HepG2 (cell line): ENCODE results near the gene ENHO. TPM values are rescaled to one million over a fixed set of nuclear protein-coding genes. Genes with fewer than 3 reads are reported as not detected.

ENCODE experiments used
- ATAC-seq: fragments of 200-7000 bp; cut with Tn5 transposase; 3 replicates; pipeline ENCODE4 v1.9.1; 2020; ENCODE audit warnings: mild to moderate bottlenecking, moderate library complexity
- BruUV-seq: library from RNA; stranded (reverse); fragments of 400-500 nt; replicated peaks from 2 replicates; lab custom pipeline; 2021; lab: Mats Ljungman, UMichigan
- CTCF ChIA-PET: fragments of 300-600 bp; formaldehyde crosslinking; extraction: SDS; loops from one replicate; lab custom pipeline; 2021; ENCODE audit warnings: low total read pairs, inconsistent platforms, low intra/inter-chr PET ratio; lab: Yijun Ruan, JAX
- POLR2A ChIA-PET: fragments of 350-600 bp; sonication (Branson Sonifier 250); formaldehyde crosslinking; loops from one replicate; lab custom pipeline; 2020; ENCODE audit warnings: antibody characterized with exemption, inconsistent platforms; lab: Yijun Ruan, JAX
- DNase-seq: peaks from one replicate; pipeline ENCODE4 v3.0.0-alpha.2; 2015; ENCODE audit warnings: low spot score
- FAIRE-seq: peaks from 3 replicates; lab custom pipeline; 2011; peaks lifted over from hg19 to GRCh38; lab: Jason Lieb, UNC
- H2AFZ ChIP-seq: one replicate; pipeline ENCODE4 v1.6.1; 2011; ENCODE audit warnings: low read length, inconsistent platforms
- H3K27ac ChIP-seq: fragments of 300-600 bp; 3 replicates; pipeline ENCODE4 v1.8.0; 2011; ENCODE audit warnings: mixed run types, mild to moderate bottlenecking, mixed read lengths, low read length, inconsistent platforms; ENCODE audit not compliant: insufficient read depth; ENCODE audit errors: extremely low read length
- H3K27me3 ChIP-seq, 2 experiments: fragments of 200-600 bp in 1 of 2; 2 replicates in 1 of 2; 3 replicates in 1 of 2; pipeline versions ENCODE4 v1.6.0 to v1.8.0; 2011; ENCODE audit warnings: low read length in 2 of 2, mild to moderate bottlenecking in 2 of 2, moderate library complexity in 2 of 2, inconsistent platforms in 1 of 2; ENCODE audit not compliant: insufficient read depth in 2 of 2, control insufficient read depth in 1 of 2
- H3K36me3 ChIP-seq, 2 experiments: fragments of 200-600 bp in 1 of 2; replicated peaks in 1 of 2; 2 replicates in 1 of 2; 3 replicates in 1 of 2; pipeline versions ENCODE4 v1.5.1 to v1.8.0; 2011; ENCODE audit warnings: low read length in 2 of 2, inconsistent platforms in 1 of 2; ENCODE audit not compliant: insufficient read depth in 2 of 2, control insufficient read depth in 1 of 2
- H3K4me1 ChIP-seq: 2 replicates; pipeline ENCODE4 v1.5.1; 2012; ENCODE audit warnings: low read length, inconsistent platforms; ENCODE audit not compliant: insufficient read depth
- H3K4me2 ChIP-seq: 2 replicates; pipeline ENCODE4 v1.6.0; 2011; ENCODE audit warnings: low read depth, low read length, inconsistent platforms
- H3K4me3 ChIP-seq, 3 experiments: fragments of 200-600 bp in 1 of 3; sonication (generic), shearing (Covaris generic) in 1 of 3; replicated peaks in 1 of 3; 2 replicates each; pipeline ENCODE4 v1.5.1; 2011 to 2016; ENCODE audit warnings: low read length in 3 of 3, inconsistent platforms in 2 of 3, low read depth in 2 of 3, mild to moderate bottlenecking in 2 of 3, control low read depth in 1 of 3, mixed read lengths in 1 of 3; ENCODE audit not compliant: insufficient read depth in 1 of 3
- H3K79me2 ChIP-seq: one replicate; pipeline ENCODE4 v1.6.1; 2011; ENCODE audit warnings: low read length, inconsistent platforms; ENCODE audit not compliant: insufficient read depth
- H3K9ac ChIP-seq: 2 replicates; pipeline ENCODE4 v1.6.0; 2011; ENCODE audit warnings: mild to moderate bottlenecking, low read depth, low read length, inconsistent platforms; ENCODE audit not compliant: insufficient read depth
- H3K9me3 ChIP-seq: 2 replicates; pipeline ENCODE4 v1.5.1; 2012; ENCODE audit warnings: mild to moderate bottlenecking, low read length
- H4K20me1 ChIP-seq: 2 replicates; pipeline ENCODE4 v1.6.0; 2011; ENCODE audit warnings: inconsistent platforms, mild to moderate bottlenecking, low read length, moderate library complexity; ENCODE audit not compliant: insufficient read depth
- ATF3 ChIP-seq: sonication (generic); formaldehyde crosslinking; IDR thresholded peaks from 2 replicates; pipeline ENCODE4 v1.4.0; 2020; ENCODE audit warnings: missing genetic modification reagents
- CREBL2 ChIP-seq: sonication (generic); formaldehyde crosslinking; IDR thresholded peaks from 2 replicates; pipeline ENCODE4 v1.8.1; 2023; ENCODE audit warnings: missing genetic modification reagents, mild to moderate bottlenecking, borderline replicate concordance
- FOXP1 ChIP-seq, 2 experiments: fragments of 450-650 bp in 1 of 2; IDR thresholded peaks; 2 replicates each; pipeline ENCODE4 v1.6.1; 2017 to 2018; ENCODE audit warnings: antibody characterized with exemption in 1 of 2
- HHEX ChIP-seq: IDR thresholded peaks from 2 replicates; pipeline ENCODE4 v1.6.1; 2016; ENCODE audit warnings: control low read depth
- HOXA5 ChIP-seq: sonication (generic); formaldehyde crosslinking; IDR thresholded peaks from 2 replicates; pipeline ENCODE4 v1.4.0; 2020; ENCODE audit warnings: missing genetic modification reagents
- KDM6A ChIP-seq: IDR thresholded peaks from 2 replicates; pipeline ENCODE4 v1.6.1; 2016; ENCODE audit warnings: low read depth
- KLF16 ChIP-seq, 2 experiments: sonication (generic) in 1 of 2; formaldehyde crosslinking in 1 of 2; IDR thresholded peaks; 2 replicates each; pipeline versions ENCODE4 v1.6.1 to v1.8.0; 2016 to 2023; ENCODE audit warnings: missing genetic modification reagents in 2 of 2, missing compliant biosample characterization in 1 of 2
- RAD21 ChIP-seq: fragments of 450-650 bp; formaldehyde crosslinking; IDR thresholded peaks from 2 replicates; pipeline ENCODE4 v1.5.0; 2020; ENCODE audit warnings: mild to moderate bottlenecking
- RELA ChIP-seq: sonication (generic); formaldehyde crosslinking; IDR thresholded peaks from 2 replicates; pipeline ENCODE4 v1.4.0; 2020; ENCODE audit warnings: missing genetic modification reagents
- SP4 ChIP-seq: sonication (generic); formaldehyde crosslinking; IDR thresholded peaks from 2 replicates; pipeline ENCODE4 v1.8.1; 2023; ENCODE audit warnings: mild to moderate bottlenecking, missing genetic modification reagents
- TP53 ChIP-seq: sonication (generic); formaldehyde crosslinking; conservative IDR thresholded peaks from 2 replicates; pipeline ENCODE4 v1.4.0; 2020; ENCODE audit warnings: missing genetic modification reagents
- ZBTB3 ChIP-seq: sonication (generic); formaldehyde crosslinking; IDR thresholded peaks from 2 replicates; pipeline ENCODE4 v1.4.0; 2020; ENCODE audit warnings: low read depth, mild to moderate bottlenecking, moderate library complexity, missing genetic modification reagents, borderline replicate concordance
- ZMYM4 ChIP-seq: sonication (generic); formaldehyde crosslinking; IDR thresholded peaks from 2 replicates; pipeline ENCODE4 v1.8.1; 2023; ENCODE audit warnings: mild to moderate bottlenecking, missing genetic modification reagents
- ZNF382 ChIP-seq: sonication (generic); formaldehyde crosslinking; IDR thresholded peaks from 2 replicates; pipeline ENCODE4 v1.5.0; 2020; ENCODE audit warnings: missing genetic modification reagents, mild to moderate bottlenecking, borderline replicate concordance
- ZNF441 ChIP-seq: sonication (generic); formaldehyde crosslinking; IDR thresholded peaks from 2 replicates; pipeline ENCODE4 v1.7.0; 2021; ENCODE audit warnings: missing genetic modification reagents, borderline replicate concordance
- WGBS: methylation state at CpG from one replicate; pipeline ENCODE4 v1.1.6; 2017; ENCODE audit warnings: low lambda C conversion rate; 5-methylcytosine and 5-hydroxymethylcytosine counted together
- in situ Hi-C: cut with HindIII; loops from 2 replicates; pipeline ENCODE4 v1.10.0; 2017; ENCODE audit warnings: low pct_unique_long_range_greater_than_20kb; ENCODE audit not compliant: extremely low pct_ligation_motif_present
- intact Hi-C: fragments of 100-400 bp; cut with micrococcal nuclease; formaldehyde crosslinking; loops from one replicate; pipeline ENCODE4 v1.10.0; 2022; ENCODE audit not compliant: unreplicated experiment
- polyA plus RNA-seq, 8 experiments: library from polyadenylated mRNA; depleted of rRNA in 3 of 8; stranded (reverse) in 7 of 8; unstranded in 1 of 8; fragments of >200 nt; fragmentation: Illumina TruSeq in 4 of 8; extraction: Trizol in 4 of 8; gene quantifications; 2 replicates each; pipeline versions ENCODE4 v1.2.1 to v1.2.3, GENCODE V29; 2011 to 2016; ENCODE audit warnings: low read depth in 4 of 8, missing spikeins in 1 of 8, mixed read lengths in 1 of 8; ENCODE audit not compliant: insufficient read depth in 1 of 8
- total RNA-seq, 5 experiments: library from RNA; depleted of rRNA; stranded (reverse); fragments of >200 nt; fragmentation: Illumina TruSeq; extraction: Trizol; gene quantifications; 2 replicates each; pipeline ENCODE4 v1.2.3, GENCODE V29; 2016; ENCODE audit warnings: low read depth in 1 of 5
- TF ChIP-seq, protein P1 (sequence below): sonication (generic); formaldehyde crosslinking; IDR thresholded peaks from 2 replicates; pipeline ENCODE4 v1.4.0; 2020; ENCODE audit warnings: missing genetic modification reagents, borderline replicate concordance
- TF ChIP-seq, protein P2 (sequence below): IDR thresholded peaks from 2 replicates; pipeline ENCODE4 v1.6.1; 2018; ENCODE audit warnings: missing genetic modification reagents

ENHO gene
- total and polyA plus RNA-seq, 2 of the 13 experiments (the other 11 are each of a cell fraction or from before 2014, with no cell fraction given): 0.08 to 0.60 TPM

GRCh38 chr9:34502891-34503290 lies 19.9 kb downstream of the ENHO start:
- in situ Hi-C loops: loop anchor here (5.0 kb wide), 1 partner anchor 71 kb away; no protein-coding TSS in a partner anchor
- intact Hi-C loops: loop anchor here (5.0 to 10.0 kb wide), 3 partner anchors 44 to 168 kb away; no protein-coding TSS in a partner anchor
- no peaks in the 10 kb centered on the region for H3K79me2 ChIP-seq
- no peak overlapping the region for H2AFZ ChIP-seq
- POLR2A ChIA-PET: interaction anchor here (1.9 kb wide), 1 partner anchor 169 kb away, joined by 10 read pairs; no protein-coding TSS in a partner anchor
- H3K4me3 ChIP-seq: no peak overlapping the region
- H4K20me1 ChIP-seq: no peaks in the 10 kb centered on the region; the same call in 1 of the 2 replicates
- H3K27ac ChIP-seq: no peak overlapping the region
- H3K9ac ChIP-seq: no peak overlapping the region
- H3K36me3 ChIP-seq: no peaks in the 10 kb centered on the region
- FAIRE-seq (no peak), ATAC-seq (peak; percentile 33), DNase-seq (no peak)
- H3K27me3 ChIP-seq: peaks cover 0 to 29% of the 10 kb centered on the region in 2 experiments; a peak in 1 of 5 replicates
- peaks cover 23% of the 10 kb centered on the region for H3K4me1 ChIP-seq
- CTCF ChIA-PET: interaction anchor here (3.9 kb wide), 1 partner anchor 44 kb away, joined by 19 read pairs; no protein-coding TSS in a partner anchor
- WGBS: 25% methylated on average over 6 of the region's 6 CpGs
- TF ChIP-seq ZNF441 (CRISPR knock-in tag) (no peak), ZBTB3 (CRISPR knock-in tag) (no peak), TP53 (no peak), ZMYM4 (CRISPR knock-in tag) (no peak), RELA (no peak), CREBL2 (CRISPR knock-in tag) (no peak), KLF16 (CRISPR knock-in tag; IDR thresholded peaks at IDR 0.05) (no peak), ZNF382 (CRISPR knock-in tag) (no peak), HHEX (CRISPR knock-in tag) (no peak), RAD21 (CRISPR knock-in tag) (no peak), ATF3 (CRISPR knock-in tag) (no peak), HOXA5 (CRISPR knock-in tag) (no peak), FOXP1 (IDR thresholded peaks at IDR 0.05) (no peak), FOXP1 (CRISPR knock-in tag; IDR thresholded peaks at IDR 0.05) (no peak), KDM6A (CRISPR knock-in tag) (no peak), SP4 (no peak)
- TF ChIP-seq, protein P1, sequence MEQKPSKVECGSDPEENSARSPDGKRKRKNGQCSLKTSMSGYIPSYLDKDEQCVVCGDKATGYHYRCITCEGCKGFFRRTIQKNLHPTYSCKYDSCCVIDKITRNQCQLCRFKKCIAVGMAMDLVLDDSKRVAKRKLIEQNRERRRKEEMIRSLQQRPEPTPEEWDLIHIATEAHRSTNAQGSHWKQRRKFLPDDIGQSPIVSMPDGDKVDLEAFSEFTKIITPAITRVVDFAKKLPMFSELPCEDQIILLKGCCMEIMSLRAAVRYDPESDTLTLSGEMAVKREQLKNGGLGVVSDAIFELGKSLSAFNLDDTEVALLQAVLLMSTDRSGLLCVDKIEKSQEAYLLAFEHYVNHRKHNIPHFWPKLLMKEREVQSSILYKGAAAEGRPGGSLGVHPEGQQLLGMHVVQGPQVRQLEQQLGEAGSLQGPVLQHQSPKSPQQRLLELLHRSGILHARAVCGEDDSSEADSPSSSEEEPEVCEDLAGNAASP (CRISPR knock-in tag): no peak
- TF ChIP-seq, protein P2, sequence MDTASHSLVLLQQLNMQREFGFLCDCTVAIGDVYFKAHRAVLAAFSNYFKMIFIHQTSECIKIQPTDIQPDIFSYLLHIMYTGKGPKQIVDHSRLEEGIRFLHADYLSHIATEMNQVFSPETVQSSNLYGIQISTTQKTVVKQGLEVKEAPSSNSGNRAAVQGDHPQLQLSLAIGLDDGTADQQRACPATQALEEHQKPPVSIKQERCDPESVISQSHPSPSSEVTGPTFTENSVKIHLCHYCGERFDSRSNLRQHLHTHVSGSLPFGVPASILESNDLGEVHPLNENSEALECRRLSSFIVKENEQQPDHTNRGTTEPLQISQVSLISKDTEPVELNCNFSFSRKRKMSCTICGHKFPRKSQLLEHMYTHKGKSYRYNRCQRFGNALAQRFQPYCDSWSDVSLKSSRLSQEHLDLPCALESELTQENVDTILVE: no peak
- TF ChIP-seq, all 625 proteins: peak for 0
- H3K9me3 ChIP-seq: no peaks in the 10 kb centered on the region
- no TSS peak for BruUV-seq
- H3K4me2 ChIP-seq: no peak overlapping the region
